ENCODE measurements around the gene DNAH2. TPM values are rescaled to one million over a fixed set of nuclear protein-coding genes. Genes with fewer than 3 reads are reported as not detected.

The DNAH2 gene
- total RNA-seq, 1 donor: under 0.01 TPM

DNA sequence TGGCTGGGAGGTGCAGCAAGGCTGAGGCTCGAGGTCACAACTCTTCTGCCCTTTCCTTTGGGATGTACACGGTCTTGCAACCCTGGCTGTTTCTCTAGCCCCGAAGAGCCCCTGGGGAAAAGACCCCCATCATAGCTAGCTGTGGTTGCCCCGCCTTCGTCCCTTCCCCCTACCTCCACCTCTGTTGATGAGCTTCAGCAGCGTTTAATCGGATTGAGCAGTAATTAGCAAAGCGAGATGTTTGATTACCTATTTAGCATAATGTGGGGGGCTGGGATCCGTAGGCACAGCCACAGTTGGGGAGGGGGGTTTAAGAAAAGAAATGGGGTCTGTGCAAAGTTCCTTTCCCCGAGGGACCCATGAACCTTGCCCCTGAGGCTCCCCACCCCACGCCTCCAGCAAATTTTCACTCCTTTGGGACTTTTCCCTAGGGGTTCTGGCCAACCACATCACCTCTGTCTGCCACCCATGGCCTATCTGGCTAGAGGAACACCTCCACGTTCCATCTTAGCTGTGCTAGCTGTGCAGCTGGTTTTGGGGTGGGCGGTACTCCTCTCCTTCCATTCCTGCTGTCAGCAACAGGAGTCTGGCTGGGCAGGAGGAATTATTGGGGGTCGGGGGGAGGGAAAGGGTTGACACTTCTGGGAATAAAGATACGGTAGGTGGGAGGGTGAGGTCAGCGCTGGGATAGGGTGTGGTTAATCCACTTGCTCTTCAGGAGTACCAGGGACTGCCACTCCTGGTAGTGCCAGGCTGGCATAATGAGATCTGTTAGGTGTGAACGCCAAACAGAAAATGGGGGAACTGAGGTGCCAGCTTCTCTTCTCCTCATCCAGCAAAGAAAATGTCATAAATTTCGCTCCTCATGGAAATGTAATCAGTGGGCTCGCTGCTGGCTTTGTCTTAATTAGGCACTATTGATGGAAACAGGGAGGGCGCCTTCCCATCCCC lies 1.3 kb upstream of the DNAH2 start:
- Histone ChIP-seq H3K79me2 (ENCODE audit: insufficient read depth, low read length) (no peaks in the 10 kb centered on the region), H3K36me3 (ENCODE audit: insufficient read depth, low read length) (no peaks in the 10 kb centered on the region), H3K27ac (ENCODE audit: low read depth, low read length) (no peak overlapping the region), H3K4me2 (ENCODE audit: insufficient read depth, low read length) (peak overlapping the region; percentile 76), H3K4me3 (ENCODE audit: insufficient read depth, low read length) (peak overlapping the region; percentile 79), H3K4me1 (ENCODE audit: insufficient read depth, low read length) (peaks cover 16% of the 10 kb centered on the region), H4K20me1 (ENCODE audit: insufficient read depth, low read length) (no peaks in the 10 kb centered on the region), H2AFZ (ENCODE audit: low read length) (peak overlapping the region; percentile 88), H3K27me3 (ENCODE audit: insufficient read depth, low read length) (peaks cover 62% of the 10 kb centered on the region), H3K9me3 (ENCODE audit: low read depth, low read length) (no peaks in the 10 kb centered on the region)
- DNase-seq (ENCODE audit: insufficient read length, low spot score, missing footprints): peak; percentile 60
- TF ChIP-seq, protein P1, sequence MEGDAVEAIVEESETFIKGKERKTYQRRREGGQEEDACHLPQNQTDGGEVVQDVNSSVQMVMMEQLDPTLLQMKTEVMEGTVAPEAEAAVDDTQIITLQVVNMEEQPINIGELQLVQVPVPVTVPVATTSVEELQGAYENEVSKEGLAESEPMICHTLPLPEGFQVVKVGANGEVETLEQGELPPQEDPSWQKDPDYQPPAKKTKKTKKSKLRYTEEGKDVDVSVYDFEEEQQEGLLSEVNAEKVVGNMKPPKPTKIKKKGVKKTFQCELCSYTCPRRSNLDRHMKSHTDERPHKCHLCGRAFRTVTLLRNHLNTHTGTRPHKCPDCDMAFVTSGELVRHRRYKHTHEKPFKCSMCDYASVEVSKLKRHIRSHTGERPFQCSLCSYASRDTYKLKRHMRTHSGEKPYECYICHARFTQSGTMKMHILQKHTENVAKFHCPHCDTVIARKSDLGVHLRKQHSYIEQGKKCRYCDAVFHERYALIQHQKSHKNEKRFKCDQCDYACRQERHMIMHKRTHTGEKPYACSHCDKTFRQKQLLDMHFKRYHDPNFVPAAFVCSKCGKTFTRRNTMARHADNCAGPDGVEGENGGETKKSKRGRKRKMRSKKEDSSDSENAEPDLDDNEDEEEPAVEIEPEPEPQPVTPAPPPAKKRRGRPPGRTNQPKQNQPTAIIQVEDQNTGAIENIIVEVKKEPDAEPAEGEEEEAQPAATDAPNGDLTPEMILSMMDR (IDR thresholded peaks at IDR 0.05; ENCODE audit: extremely low read depth, low read depth, low read length): no peak

DNA sequence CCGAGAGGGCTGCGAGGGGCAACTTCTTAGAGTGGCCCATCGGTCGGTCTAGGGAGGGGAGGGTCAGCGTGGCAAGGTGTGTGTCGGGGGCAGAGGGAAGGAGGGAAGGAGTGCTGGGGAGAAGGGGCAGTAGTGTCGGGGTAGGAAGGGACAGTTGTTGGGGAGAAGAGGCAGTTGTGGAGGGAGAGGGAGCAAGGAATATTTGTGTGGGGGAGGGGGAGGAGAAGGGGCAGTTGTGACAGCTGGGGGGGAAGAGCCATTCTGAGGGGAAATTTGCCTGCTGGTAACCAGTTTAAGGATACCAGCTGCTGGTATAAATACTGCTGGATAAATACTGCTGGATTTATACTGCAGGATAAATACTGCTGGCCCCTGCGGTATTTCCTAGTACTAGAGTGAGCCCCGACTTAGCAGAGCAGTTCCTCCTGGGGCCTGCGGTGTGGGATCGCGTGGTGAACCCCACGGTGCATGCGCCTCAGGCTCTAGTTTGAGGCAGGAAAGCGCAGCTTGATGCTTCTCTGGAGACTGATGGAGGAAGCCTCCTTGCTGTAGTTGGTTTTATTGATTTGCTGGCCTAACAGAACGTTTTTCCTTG lies 309 bp downstream of the DNAH2 start:
- peak; percentile 79 for DNase-seq (ENCODE audit: insufficient read length, low spot score, missing footprints)
- Histone ChIP-seq H3K27ac (ENCODE audit: low read depth, low read length) (no peak overlapping the region), H3K27me3 (ENCODE audit: insufficient read depth, low read length) (peaks cover 56% of the 10 kb centered on the region), H3K4me1 (ENCODE audit: insufficient read depth, low read length) (peaks cover 16% of the 10 kb centered on the region), H3K4me2 (ENCODE audit: insufficient read depth, low read length) (peak overlapping the region; percentile 76), H3K36me3 (ENCODE audit: insufficient read depth, low read length) (no peaks in the 10 kb centered on the region), H3K9me3 (ENCODE audit: low read depth, low read length) (no peaks in the 10 kb centered on the region), H3K79me2 (ENCODE audit: insufficient read depth, low read length) (no peaks in the 10 kb centered on the region), H4K20me1 (ENCODE audit: insufficient read depth, low read length) (no peaks in the 10 kb centered on the region), H2AFZ (ENCODE audit: low read length) (peak overlapping the region; percentile 88), H3K4me3 (ENCODE audit: insufficient read depth, low read length) (peak overlapping the region; percentile 79)
- TF ChIP-seq, protein P1 (IDR thresholded peaks at IDR 0.05; ENCODE audit: extremely low read depth, low read depth, low read length): no peak

DNA sequence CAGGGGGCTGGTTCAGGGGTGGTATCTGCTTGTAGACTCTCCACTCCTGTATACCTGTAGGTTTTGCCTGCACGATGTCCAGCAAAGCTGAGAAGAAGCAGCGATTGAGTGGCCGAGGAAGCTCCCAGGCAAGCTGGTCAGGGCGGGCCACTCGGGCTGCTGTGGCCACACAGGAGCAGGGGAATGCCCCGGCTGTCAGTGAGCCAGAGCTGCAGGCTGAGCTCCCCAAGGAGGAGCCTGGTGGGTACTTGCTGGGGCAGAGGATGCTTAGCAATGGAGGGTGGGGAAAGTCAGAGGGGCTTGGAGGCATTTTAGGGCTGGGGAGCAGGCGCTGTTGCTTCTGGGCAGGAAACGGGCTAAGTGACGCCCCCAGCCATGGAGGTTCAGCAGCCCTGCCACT lies 2.1 kb downstream of the DNAH2 start:
- H4K20me1 ChIP-seq (ENCODE audit: insufficient read depth, low read length): no peaks in the 10 kb centered on the region
- no peak overlapping the region for H3K4me2 ChIP-seq (ENCODE audit: insufficient read depth, low read length)
- H3K4me1 ChIP-seq (ENCODE audit: insufficient read depth, low read length): peaks cover 16% of the 10 kb centered on the region
- no peaks in the 10 kb centered on the region for H3K9me3 ChIP-seq (ENCODE audit: low read depth, low read length)
- H3K27ac ChIP-seq (ENCODE audit: low read depth, low read length): no peak overlapping the region
- DNase-seq (ENCODE audit: insufficient read length, low spot score, missing footprints): peak; percentile 9
- H3K27me3 ChIP-seq (ENCODE audit: insufficient read depth, low read length): peaks cover 55% of the 10 kb centered on the region
- H2AFZ ChIP-seq (ENCODE audit: low read length): no peak overlapping the region
- no peaks in the 10 kb centered on the region for H3K79me2 ChIP-seq (ENCODE audit: insufficient read depth, low read length)
- TF ChIP-seq, protein P1 (IDR thresholded peaks at IDR 0.05; ENCODE audit: extremely low read depth, low read depth, low read length): no peak
- H3K36me3 ChIP-seq (ENCODE audit: insufficient read depth, low read length): no peaks in the 10 kb centered on the region
- no peak overlapping the region for H3K4me3 ChIP-seq (ENCODE audit: insufficient read depth, low read length)

DNA sequence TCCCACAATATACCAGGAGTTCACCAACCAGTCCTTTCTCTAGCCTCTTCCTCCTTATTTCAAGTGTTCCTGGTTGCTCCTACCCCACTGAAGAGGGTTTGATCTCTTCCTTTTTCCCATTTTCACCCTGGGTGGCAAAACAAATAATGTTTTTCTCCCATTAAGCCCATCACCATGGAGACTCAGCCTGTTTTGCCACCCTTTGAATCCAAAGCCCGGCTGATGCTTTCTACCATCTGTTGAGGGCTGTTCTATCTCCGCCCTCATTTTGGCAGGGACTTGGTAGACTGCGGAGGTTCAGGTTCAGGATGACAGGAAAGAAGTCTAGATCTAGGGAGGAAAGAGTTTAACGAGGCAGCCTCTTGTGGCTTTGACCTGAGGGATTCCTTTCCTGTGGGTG lies 2.6 kb downstream of the DNAH2 start:
- no peaks in the 10 kb centered on the region for H4K20me1 ChIP-seq (ENCODE audit: insufficient read depth, low read length)
- H3K4me3 ChIP-seq (ENCODE audit: insufficient read depth, low read length): no peak overlapping the region
- H3K27me3 ChIP-seq (ENCODE audit: insufficient read depth, low read length): peaks cover 54% of the 10 kb centered on the region
- TF ChIP-seq, protein P1 (IDR thresholded peaks at IDR 0.05; ENCODE audit: extremely low read depth, low read depth, low read length): no peak
- no peak overlapping the region for H2AFZ ChIP-seq (ENCODE audit: low read length)
- H3K27ac ChIP-seq (ENCODE audit: low read depth, low read length): no peak overlapping the region
- H3K36me3 ChIP-seq (ENCODE audit: insufficient read depth, low read length): no peaks in the 10 kb centered on the region
- no peak overlapping the region for H3K4me2 ChIP-seq (ENCODE audit: insufficient read depth, low read length)
- DNase-seq (ENCODE audit: insufficient read length, low spot score, missing footprints): no peak
- peaks cover 16% of the 10 kb centered on the region for H3K4me1 ChIP-seq (ENCODE audit: insufficient read depth, low read length)
- no peaks in the 10 kb centered on the region for H3K79me2 ChIP-seq (ENCODE audit: insufficient read depth, low read length)
- no peaks in the 10 kb centered on the region for H3K9me3 ChIP-seq (ENCODE audit: low read depth, low read length)

All from osteoblast (primary cell).